MV-4-11 (cell line): ENCODE data around the gene MIR17HG.
A peak's percentile ranks its signal among the peaks of the same experiment; 100 is the strongest.
"Not testable (repeated sequence)": the region's sequence is repeated elsewhere in the genome, so short reads cannot be mapped to it uniquely, and the experiment has no call there.

ENCODE experiments used
- DNase-seq: peaks from one replicate; lab custom pipeline; 2025; lab: John Stamatoyannopoulos, UW

Gene MIR17HG

DNA sequence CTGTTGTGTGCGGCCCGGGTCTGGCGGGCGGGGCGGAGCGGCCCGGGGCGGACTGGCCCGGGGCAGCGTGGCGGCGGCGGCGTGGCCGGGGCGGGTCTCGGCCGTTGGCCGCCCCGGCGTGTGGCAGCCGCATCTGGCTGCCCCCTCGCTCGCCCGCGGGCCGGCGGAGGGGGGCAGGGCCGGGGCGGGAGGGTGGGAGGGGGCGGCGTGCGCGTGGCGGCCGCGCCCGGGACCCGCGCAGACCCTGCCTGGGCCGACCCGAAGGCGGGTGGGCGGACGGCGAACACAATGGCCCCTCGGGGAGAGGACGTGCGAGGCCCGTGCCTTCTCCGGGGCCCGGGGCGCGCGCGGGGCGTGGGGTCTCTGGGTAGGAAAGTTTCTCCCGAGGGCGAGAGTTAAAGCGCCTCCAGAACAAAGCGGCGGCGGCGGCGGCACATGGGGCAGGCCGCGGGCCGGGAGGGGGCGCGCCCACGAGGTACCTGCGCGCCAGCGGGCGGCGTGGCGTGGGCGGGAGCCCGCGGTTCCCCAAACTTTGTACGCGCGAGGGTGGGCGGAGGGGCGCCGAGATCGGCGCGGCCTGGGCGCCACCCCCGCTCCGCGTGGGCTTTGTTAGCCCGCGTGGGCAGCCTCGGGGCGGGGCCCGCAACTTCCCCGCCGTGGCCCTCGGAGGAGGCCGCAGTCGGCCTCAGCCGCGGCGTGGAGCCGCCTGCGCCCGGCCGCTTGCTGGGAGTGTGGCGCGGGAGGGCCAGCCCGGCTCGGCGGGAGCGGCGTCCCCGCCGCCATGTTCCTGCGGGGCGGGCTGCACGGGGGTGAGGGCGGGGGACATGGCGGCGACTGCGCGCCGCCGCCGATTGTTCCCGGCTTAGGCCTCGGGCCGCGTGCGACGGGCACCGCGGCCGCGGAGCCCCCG, 764 bp downstream of the MIR17HG start:
- peak; percentile 17 for DNase-seq

- DNase-seq = peak; percentile 84
Observed at GRCh38 chr13:91348906-91349435, 1.5 kb downstream of the MIR17HG start.

DNA sequence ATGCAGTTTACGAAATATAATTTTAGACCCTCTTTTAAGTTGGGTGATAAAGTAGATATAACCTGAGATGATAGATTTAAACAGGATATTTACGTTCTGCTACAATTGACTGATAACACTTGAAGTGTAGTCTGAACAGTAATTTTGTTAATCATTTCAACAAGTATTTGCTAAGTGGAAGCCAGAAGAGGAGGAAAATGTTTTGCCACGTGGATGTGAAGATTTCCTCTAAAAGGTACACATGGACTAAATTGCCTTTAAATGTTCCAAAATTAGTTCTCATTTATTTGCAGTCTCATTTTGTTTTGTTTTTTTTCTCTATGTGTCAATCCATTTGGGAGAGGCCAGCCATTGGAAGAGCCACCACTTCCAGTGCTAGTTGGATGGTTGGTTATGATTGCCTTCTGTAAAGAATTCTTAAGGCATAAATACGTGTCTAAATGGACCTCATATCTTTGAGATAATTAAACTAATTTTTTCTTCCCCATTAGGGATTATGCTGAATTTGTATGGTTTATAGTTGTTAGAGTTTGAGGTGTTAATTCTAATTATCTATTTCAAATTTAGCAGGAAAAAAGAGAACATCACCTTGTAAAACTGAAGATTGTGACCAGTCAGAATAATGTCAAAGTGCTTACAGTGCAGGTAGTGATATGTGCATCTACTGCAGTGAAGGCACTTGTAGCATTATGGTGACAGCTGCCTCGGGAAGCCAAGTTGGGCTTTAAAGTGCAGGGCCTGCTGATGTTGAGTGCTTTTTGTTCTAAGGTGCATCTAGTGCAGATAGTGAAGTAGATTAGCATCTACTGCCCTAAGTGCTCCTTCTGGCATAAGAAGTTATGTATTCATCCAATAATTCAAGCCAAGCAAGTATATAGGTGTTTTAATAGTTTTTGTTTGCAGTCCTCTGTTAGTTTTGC, 2.8 kb downstream of the MIR17HG start:
- no peak for DNase-seq

- DNase-seq = no peak
Observed at GRCh38 chr13:91351123-91351522, 3.6 kb downstream of the MIR17HG start.

DNA sequence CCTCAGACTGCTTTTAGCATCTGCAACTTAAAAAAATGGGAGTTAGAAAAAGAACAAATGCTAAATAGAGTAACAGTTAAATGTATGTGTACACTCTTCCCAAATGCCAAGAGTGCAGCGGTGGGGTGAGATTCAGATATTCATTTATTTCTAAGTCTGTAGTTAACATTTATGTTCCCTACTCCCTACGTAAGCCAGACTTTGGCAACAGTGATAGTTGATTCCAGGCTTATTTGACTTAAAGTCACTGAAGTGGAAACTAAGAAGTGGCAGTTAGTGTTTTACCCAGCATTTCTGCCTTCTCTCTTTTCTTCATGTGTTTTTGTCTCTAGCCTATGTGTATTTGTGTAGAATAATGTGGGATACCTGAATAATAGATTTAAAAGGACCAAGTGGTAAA, 4.5 kb downstream of the MIR17HG start:
- no peak for DNase-seq

- DNase-seq = not testable (repeated sequence)
Observed at GRCh38 chr13:91352891-91353290, 5.4 kb downstream of the MIR17HG start.

DNA sequence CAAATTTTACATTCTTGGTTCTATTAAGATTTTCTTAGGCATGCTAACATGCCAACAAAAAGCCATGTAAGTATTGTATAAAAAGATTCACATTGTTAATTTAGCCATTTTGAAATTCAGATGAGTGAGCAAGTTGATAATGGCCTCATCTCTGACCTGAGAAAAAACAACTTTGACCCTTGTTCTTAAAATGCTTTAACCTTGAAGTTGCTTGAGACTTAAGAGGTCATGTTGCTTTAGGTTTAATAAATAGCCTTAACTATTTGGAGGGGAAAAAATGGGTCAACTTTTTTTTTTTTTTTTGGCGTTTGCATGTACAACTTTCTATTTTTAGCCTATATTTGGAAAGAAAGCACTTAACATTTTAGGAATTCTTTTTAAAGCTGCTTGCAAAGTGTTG, 6.0 kb downstream of the MIR17HG start:
- DNase-seq = no peak

- no peak for DNase-seq
Observed at GRCh38 chr13:91355099-91355825, 7.8 kb downstream of the MIR17HG start.

- DNase-seq = no peak
Observed at GRCh38 chr13:91355826-91356710, 8.6 kb downstream of the MIR17HG start.

DNA sequence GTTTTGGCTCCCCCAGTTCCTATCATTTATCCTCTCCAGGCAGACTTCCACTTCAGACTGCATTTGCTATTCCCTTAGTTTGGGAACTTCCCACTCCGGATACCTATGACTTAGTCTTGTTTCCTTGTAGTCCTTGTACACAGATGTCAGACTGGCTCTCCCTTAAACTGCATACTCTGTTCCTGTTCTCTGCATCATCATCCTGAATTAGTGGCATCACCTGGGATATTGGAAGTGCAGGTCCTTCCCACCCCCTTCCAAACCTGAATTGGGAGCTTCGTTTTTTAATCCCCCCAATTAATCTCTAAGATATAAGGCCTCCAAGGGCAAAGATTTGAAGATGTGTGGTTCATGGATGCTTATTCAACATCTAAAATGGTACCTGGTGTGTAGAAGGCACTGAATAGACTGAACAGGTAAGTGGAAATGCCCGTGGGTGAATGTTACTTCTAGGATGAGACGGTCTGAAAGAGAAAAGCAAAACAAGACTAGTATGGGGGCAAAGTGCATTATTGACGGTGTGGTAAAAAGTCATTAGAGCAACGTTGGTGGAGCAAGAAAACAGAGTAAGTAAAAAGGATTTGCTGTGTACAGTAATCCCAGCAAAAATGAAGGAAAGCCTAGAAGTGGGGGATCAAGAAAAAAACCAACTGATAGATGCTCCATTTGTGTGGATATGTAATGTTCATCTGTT, 9.6 kb downstream of the MIR17HG start:
- DNase-seq = no peak

DNA sequence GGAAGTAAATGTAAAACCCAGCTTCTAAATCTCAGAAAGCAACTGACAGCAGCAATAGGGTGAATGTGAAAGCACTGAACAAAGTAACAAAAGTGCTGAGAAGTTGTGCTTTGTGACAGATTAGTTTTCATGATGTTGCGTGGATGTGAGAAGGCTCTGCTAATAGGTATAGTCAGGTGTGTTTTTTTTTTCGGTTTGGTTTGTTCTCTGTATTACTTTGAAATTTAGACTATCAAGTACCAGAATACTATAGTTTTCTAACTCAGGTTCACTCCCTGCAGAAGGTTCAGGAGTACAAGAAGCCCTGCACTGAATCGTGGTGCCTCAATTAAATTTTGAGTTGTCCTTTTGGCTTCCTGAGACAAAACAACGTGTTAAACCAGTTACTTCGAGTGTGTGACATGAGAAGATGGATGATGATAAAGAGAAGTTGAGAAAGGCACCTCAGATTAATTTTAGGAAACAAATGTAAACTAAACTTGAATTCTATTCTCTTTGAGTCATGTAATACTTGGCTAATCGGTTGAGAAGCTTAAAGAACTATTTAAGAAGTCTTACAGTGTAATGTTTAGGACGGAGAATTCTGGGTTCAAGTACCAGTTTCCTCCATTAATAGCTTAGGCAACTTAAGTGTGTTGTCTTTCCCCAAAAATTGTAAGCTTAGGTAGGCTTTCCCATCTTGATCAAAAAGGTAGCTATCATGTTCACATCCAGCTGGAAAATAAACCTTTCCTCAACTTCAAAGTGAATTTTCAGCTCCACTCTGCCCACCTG, 10.3 kb downstream of the MIR17HG start:
- no peak for DNase-seq

- peak; percentile 42 for DNase-seq
Observed at GRCh38 chr13:91358387-91358782, 10.9 kb downstream of the MIR17HG start.

GRCh38 chr13:91359111-91359510, 11.6 kb downstream of the MIR17HG start:
- DNase-seq = no peak

DNA sequence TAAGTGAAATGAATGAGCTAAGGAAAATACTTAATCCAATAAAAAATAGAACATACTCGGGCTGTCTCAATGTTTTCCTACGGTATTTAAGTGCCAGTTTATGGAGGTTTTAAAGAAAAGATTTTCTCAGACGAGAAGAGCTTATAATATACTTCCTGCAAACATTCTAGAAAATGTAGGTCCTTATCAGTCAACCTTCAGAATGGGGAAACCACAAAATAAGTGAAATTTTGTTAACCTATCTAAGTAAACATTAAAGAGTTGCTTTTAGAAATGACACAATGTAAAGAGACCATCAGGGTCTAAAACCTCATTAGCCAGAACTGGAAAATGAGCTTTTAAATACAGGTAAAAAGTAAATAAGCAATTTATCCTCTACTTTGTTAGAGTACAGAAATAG, 12.1 kb downstream of the MIR17HG start:
- DNase-seq = no peak

- DNase-seq = no peak
Observed at GRCh38 chr13:91360246-91360751, 12.8 kb downstream of the MIR17HG start.

GRCh38 chr13:91361755-91362271, 14.3 kb downstream of the MIR17HG start:
- DNase-seq = no peak

GRCh38 chr13:91362908-91363307, 15.4 kb downstream of the MIR17HG start:
- DNase-seq = no peak

DNA sequence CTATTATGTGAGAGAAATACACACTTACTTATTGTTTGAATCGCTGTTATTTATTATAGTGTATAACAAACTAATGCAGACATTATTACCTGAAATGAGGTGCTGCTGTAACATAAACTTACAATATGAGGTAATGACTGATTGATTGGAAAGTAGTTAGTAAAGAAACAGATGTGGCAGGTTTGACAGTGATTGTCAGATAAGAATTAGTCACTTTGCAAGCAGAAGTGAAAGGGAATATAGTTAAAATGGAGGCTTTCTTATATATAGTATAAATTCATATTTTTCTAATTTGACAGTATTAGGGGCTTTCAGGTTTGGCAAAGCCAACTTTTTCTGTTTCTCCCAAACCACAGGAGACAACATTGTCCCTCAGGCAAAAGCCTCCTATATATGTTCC, 20.6 kb downstream of the MIR17HG start:
- DNase-seq = no peak
